Spleen (tissue), 11 donors: ENCODE data around the gene SNX10. TPM values are rescaled to one million over a fixed set of nuclear protein-coding genes. Genes with fewer than 3 reads are reported as not detected.

Experiments used
- DNase-seq: peaks from one replicate; pipeline ENCODE4 v3.0.0-alpha.2; 2020
- H3K27ac ChIP-seq, 8 donors: fragments of 200-600 bp; sonication (generic) in 7 of 8; 1 replicate in 4 of 8; 2 replicates in 4 of 8; pipeline versions ENCODE4 v1.5.0 to v1.8.0; 2016 to 2021; ENCODE audit warnings: inconsistent platforms in 4 of 8, mild to moderate bottlenecking in 4 of 8, moderate library complexity in 1 of 8
- H3K27me3 ChIP-seq, 7 donors: fragments of 200-600 bp; sonication (generic) in 6 of 7; replicated peaks in 1 of 7; 1 replicate in 4 of 7; 2 replicates in 3 of 7; pipeline versions ENCODE4 v1.5.0 to v1.8.0; 2016 to 2021; ENCODE audit warnings: inconsistent platforms in 3 of 7, mild to moderate bottlenecking in 1 of 7
- H3K36me3 ChIP-seq, 6 donors: fragments of 200-600 bp; sonication (generic) in 5 of 6; 1 replicate in 4 of 6; 2 replicates in 2 of 6; pipeline versions ENCODE4 v1.5.0 to v1.8.0; 2016 to 2021; ENCODE audit warnings: inconsistent platforms in 2 of 6
- H3K4me1 ChIP-seq, 6 donors: fragments of 200-600 bp; sonication (generic) in 5 of 6; 1 replicate in 3 of 6; 2 replicates in 3 of 6; pipeline versions ENCODE4 v1.5.0 to v1.8.0; 2016 to 2021; ENCODE audit warnings: inconsistent platforms in 3 of 6
- H3K4me3 ChIP-seq, 8 donors: fragments of 200-600 bp; sonication (generic) in 7 of 8; 1 replicate in 4 of 8; 2 replicates in 4 of 8; pipeline versions ENCODE4 v1.5.0 to v1.8.0; 2016 to 2021; ENCODE audit warnings: inconsistent platforms in 4 of 8, mild to moderate bottlenecking in 4 of 8, moderate library complexity in 2 of 8
- H3K9me3 ChIP-seq, 8 donors: fragments of 200-600 bp; sonication (generic) in 7 of 8; 1 replicate in 4 of 8; 2 replicates in 4 of 8; pipeline versions ENCODE4 v1.5.0 to v1.8.0; 2016 to 2021; ENCODE audit warnings: inconsistent platforms in 4 of 8
- POLR2A ChIP-seq, 3 donors: fragments of 450-650 bp; IDR thresholded peaks; one replicate each; pipeline ENCODE4 v1.5.1; 2017; ENCODE audit warnings: antibody characterized with exemption in 3 of 3, mild to moderate bottlenecking in 1 of 3
- POLR2AphosphoS5 ChIP-seq, 3 donors: sonication (generic); formaldehyde crosslinking; IDR thresholded peaks; one replicate each; pipeline ENCODE4 v1.5.1; 2017; ENCODE audit warnings: antibody characterized with exemption in 3 of 3
- WGBS, 5 donors: extraction: QIAGEN DNeasy Blood & Tissue Kit in 3 of 5; methylation state at CpG; one replicate each; pipeline versions ENCODE4 v1.1.5 to v1.1.7; 2013 to 2018; 5-methylcytosine and 5-hydroxymethylcytosine counted together
- intact Hi-C: fragments of 100-400 bp; cut with DNase I; formaldehyde crosslinking; loops from one replicate; pipeline ENCODE4 v1.15.0; 2023; ENCODE audit warnings: low total_unique reads
- polyA plus RNA-seq, 3 donors: library from polyadenylated mRNA; stranded (reverse); fragments of 200-250 nt; gene quantifications; one replicate each; pipeline ENCODE4 v1.2.1, GENCODE V29; 2013
- total RNA-seq, 7 donors: library from RNA; depleted of rRNA in 3 of 7; stranded (reverse); fragments of >200 nt in 3 of 7; fragmentation: NEBNext Ultra II Directional in 4 of 7; extraction: Animal tissue kit (Norgen Biotek cat#: 25700) in 4 of 7; gene quantifications; one replicate each; pipeline versions ENCODE4 v1.1.0 to v1.2.1, GENCODE V29; 2016 to 2021
- TF ChIP-seq, protein P1 (sequence below), 11 experiments: fragments of 200-600 bp in 7 of 11; fragments of 450-650 bp in 4 of 11; sonication (generic) in 4 of 11; IDR thresholded peaks in 8 of 11; conservative IDR thresholded peaks in 3 of 11; 1 replicate in 7 of 11; 2 replicates in 4 of 11; pipeline versions ENCODE4 v1.4.0 to v1.8.0; 2016 to 2021; ENCODE audit warnings: antibody characterized with exemption in 11 of 11, inconsistent platforms in 4 of 11, mild to moderate bottlenecking in 1 of 11
- donor health status: healthy with polysubstance abuse.
- donor health status: DM: no; HTN: no; CAD: no; lungs with moderate emphysema.
- donor health status: DM: no; HTN: no; CAD: no.
- donor health status: Bipolar disorder and iron deficiency.
- donor health status: healthy.
- donor health status: DM: no; HTN: no; CAD: no.
- donor health status: DM: yes; HTN: yes; CAD: no.

Gene SNX10
- total and polyA plus RNA-seq, 10 donors = 20.8 to 46.3 (median 38.7) TPM

DNA sequence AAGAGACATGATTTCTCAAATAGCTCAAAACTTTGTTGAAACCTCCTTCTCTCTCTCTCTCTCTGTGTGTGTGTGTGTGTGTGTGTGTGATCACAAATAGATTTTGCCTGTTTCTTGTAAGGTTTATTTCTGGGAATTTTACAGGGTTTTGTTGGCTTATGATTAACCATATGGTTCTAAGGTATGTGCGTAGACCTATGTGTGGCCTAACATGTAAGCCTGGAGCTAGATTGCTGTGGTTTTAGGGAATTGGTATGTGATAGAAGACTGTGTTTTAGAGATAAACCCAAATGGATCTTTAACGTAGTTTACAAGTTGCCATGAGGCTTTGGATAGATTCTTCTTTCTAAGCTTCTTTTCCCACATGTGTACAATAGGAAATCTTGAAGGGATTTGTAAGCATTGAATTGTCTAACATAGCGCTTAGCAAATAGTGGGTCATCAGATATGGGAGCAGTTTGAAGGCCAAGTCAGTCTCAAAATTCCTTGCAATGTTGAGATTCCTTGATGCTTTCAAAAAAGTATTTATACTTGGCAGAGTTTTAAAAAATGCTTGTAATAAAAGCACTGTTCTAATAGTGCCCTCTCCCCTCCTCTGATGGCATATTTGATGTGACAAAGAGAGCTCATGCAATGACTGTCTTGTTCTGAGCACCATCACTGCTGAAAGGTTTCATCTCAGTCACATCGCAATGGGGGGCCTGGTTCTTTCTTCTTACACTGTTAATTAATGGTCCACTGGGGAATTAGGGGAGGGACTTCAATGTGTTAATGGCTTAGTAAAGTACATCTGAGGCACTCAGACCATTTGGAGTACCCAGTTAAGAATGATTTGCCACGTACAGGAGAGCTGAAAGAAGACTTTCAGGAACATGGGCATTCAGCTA is 118.2 kb downstream of the SNX10 start:
- TF ChIP-seq POLR2AphosphoS5 (IDR thresholded peaks at IDR 0.05) (no peak), POLR2A (IDR thresholded peaks at IDR 0.05) (no peak)
- TF ChIP-seq, protein P1, sequence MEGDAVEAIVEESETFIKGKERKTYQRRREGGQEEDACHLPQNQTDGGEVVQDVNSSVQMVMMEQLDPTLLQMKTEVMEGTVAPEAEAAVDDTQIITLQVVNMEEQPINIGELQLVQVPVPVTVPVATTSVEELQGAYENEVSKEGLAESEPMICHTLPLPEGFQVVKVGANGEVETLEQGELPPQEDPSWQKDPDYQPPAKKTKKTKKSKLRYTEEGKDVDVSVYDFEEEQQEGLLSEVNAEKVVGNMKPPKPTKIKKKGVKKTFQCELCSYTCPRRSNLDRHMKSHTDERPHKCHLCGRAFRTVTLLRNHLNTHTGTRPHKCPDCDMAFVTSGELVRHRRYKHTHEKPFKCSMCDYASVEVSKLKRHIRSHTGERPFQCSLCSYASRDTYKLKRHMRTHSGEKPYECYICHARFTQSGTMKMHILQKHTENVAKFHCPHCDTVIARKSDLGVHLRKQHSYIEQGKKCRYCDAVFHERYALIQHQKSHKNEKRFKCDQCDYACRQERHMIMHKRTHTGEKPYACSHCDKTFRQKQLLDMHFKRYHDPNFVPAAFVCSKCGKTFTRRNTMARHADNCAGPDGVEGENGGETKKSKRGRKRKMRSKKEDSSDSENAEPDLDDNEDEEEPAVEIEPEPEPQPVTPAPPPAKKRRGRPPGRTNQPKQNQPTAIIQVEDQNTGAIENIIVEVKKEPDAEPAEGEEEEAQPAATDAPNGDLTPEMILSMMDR (IDR thresholded peaks at IDR 0.05 in 8 of 11, conservative IDR thresholded peaks at IDR 0.05 in 3 of 11) = no peak
- no peak overlapping the region for H3K4me3 ChIP-seq
- no peaks in the 10 kb centered on the region for H3K27me3 ChIP-seq
- intact Hi-C loops = no loop called here
- H3K36me3 ChIP-seq = no peaks in the 10 kb centered on the region
- DNase-seq = no peak
- 86 to 92% (median 87%) methylated on average over 5 of the region's 5 CpGs for WGBS, 5 donors
- no peaks in the 10 kb centered on the region for H3K4me1 ChIP-seq
- no peak overlapping the region for H3K27ac ChIP-seq
- peaks cover 0 to 6% (median 0%) of the 10 kb centered on the region in 8 donors for H3K9me3 ChIP-seq

DNA sequence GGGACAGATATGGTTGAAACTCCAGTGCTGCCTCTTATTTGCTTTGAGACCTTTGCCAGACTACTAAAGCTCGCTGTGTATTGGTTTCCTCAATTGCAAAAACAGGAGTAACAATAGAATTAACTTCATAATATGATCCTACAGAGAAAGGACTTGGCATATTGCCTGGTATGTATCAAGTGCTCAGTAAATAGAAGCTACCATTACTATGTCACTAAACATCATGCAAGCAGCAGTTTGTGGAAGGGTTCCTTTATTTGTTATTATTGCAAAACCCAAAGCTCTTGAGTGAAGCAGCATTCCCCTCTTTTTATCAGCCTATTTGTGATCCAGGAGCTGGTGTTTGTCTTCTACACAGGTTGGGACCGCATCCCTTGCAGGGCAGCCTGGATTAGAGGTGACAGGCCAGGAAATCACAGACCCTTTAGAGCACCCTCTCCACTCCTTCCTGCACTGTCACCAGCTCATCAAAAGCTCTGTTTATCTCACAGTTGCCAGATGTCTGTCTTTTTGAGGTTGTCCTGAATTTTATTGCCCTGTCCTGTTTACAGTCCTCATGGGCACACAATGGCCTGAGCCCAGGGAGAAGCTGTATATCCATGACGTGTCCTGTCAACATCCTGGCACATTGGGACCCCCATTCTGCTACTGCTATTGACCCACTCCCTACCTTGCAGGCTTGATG is 121.5 kb downstream of the SNX10 start:
- no peaks in the 10 kb centered on the region for H3K9me3 ChIP-seq
- no peak overlapping the region for H3K27ac ChIP-seq
- intact Hi-C loops = no loop called here
- WGBS, 5 donors = 71 to 95% (median 77%) methylated on average over 3 of the region's 3 CpGs
- H3K4me3 ChIP-seq = no peak overlapping the region
- H3K36me3 ChIP-seq = no peaks in the 10 kb centered on the region
- no peaks in the 10 kb centered on the region for H3K27me3 ChIP-seq
- DNase-seq = no peak
- H3K4me1 ChIP-seq = no peaks in the 10 kb centered on the region
- TF ChIP-seq, protein P1 (IDR thresholded peaks at IDR 0.05 in 8 of 11, conservative IDR thresholded peaks at IDR 0.05 in 3 of 11) = no peak
- no peak for TF ChIP-seq POLR2AphosphoS5 (IDR thresholded peaks at IDR 0.05)
- no peak for TF ChIP-seq POLR2A (IDR thresholded peaks at IDR 0.05)

DNA sequence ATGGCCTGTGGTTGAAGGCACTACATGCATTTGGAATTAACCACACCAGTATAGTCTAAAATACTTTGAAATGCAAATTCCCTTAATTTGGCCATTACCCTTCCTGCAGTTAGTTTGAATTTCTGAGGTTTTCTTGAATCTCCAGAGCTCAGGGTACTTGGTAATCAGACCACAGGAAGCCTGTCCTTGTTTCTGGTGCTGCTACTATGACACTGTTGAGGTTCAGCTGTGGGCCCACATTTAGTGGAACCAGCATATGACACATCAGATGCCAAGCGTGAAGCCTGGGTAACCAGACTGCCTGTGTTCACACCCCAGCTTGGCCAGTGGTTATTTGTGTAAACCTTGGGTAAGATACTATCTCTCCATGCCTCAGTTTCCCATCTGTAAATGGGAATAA is 124.3 kb downstream of the SNX10 start:
- no peak overlapping the region for H3K4me3 ChIP-seq
- H3K27me3 ChIP-seq = no peaks in the 10 kb centered on the region
- no peaks in the 10 kb centered on the region for H3K4me1 ChIP-seq
- DNase-seq = no peak
- intact Hi-C loops = no loop called here
- H3K9me3 ChIP-seq = no peaks in the 10 kb centered on the region
- TF ChIP-seq POLR2AphosphoS5 (IDR thresholded peaks at IDR 0.05) (no peak), POLR2A (IDR thresholded peaks at IDR 0.05) (no peak)
- TF ChIP-seq, protein P1 (IDR thresholded peaks at IDR 0.05 in 8 of 11, conservative IDR thresholded peaks at IDR 0.05 in 3 of 11) = no peak
- no peaks in the 10 kb centered on the region for H3K36me3 ChIP-seq
- 71 to 100% (median 79%) methylated on average over 1 of the region's 1 CpG for WGBS, 5 donors
- H3K27ac ChIP-seq = no peak overlapping the region

DNA sequence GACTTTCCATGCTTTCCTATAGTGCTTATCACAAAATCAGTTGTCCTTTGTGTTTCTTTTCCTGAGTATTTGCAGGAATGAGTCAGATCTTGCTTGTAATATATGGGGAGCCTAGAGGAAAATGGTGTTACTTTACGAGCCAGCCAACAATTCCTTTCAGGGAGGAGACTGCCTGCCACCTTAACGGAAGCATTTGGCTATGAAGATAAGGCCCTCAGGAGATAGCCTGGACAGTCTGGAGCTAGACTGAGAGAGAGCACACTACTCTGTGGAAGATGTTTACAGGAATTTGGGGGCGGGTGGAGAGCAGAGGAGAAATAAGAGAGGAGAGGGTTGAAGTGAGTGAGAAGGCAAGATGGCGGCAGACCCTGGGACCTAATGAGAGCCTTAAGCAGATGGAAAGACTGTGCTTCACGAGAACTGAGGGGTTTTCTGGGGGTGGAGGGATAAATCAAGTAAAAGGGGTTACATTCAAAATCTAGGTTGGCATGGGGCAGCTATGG is 126.3 kb downstream of the SNX10 start:
- no peak for TF ChIP-seq POLR2AphosphoS5 (IDR thresholded peaks at IDR 0.05)
- TF ChIP-seq, protein P1 (IDR thresholded peaks at IDR 0.05 in 8 of 11, conservative IDR thresholded peaks at IDR 0.05 in 3 of 11) = no peak
- TF ChIP-seq POLR2A (IDR thresholded peaks at IDR 0.05) = no peak
- peak overlapping the region in 1 of 8 donors; percentile 10 for H3K27ac ChIP-seq
- intact Hi-C loops = no loop called here
- DNase-seq = no peak
- H3K4me1 ChIP-seq = no peaks in the 10 kb centered on the region
- H3K9me3 ChIP-seq = no peaks in the 10 kb centered on the region
- H3K27me3 ChIP-seq = no peaks in the 10 kb centered on the region
- 80 to 87% (median 84%) methylated on average over 5 of the region's 5 CpGs for WGBS, 5 donors
- H3K4me3 ChIP-seq = no peak overlapping the region
- no peaks in the 10 kb centered on the region for H3K36me3 ChIP-seq
